ENCODE measurements around the gene PRMT7. TPM values are rescaled to one million over a fixed set of nuclear protein-coding genes. Genes with fewer than 3 reads are reported as not detected.

Gene PRMT7
- total RNA-seq (100 to 1,000 TPM; 110 to 112 TPM), polyA plus RNA-seq (10 to 100 TPM; 35.7 to 49.9 (median 43.2) TPM), total RNA-seq (51.1 to 107 (median 83.1) reads per million in 6 experiments)

DNA sequence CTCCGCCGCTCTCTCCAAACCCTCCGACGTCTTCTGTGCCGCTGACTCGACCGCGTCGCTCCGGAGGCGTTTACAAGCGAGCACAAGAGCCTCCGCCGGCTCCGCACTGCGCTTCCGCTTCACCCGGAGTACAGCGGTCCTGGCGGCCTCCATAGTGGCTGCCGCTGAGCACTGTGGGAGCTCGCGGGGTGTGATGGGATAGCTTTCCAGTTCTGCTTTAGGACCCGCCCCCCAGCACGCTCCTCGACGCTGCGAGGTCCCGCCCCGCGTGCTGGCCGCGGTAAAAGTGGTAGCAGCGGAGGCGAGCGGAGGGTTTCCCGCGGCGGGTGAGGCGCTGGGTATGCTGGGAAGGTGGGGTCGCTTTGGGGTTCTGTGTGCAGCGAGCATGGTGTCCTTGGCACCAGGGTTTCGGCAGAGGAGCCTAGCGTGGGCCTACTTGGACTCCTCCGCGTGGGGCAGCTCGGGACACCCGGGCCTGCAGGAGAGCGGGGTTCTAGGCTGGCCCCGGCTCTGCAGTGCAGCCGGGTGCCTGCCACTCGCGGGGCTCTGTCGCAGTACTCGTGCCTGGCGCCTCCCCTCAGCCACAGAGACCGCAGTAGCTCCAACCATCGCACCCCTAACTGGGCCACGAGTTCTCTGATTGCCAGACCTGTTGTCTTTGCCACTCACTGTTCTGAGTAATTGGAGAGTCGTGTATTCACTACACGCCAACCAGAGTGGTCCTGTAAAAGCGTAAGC is at the start of gene PRMT7, which contains the start of gene SLC7A6OS:
Gene PRMT7 (plus strand): TSS at position 246 of the 738 bp plus-strand sequence. CDS start 4,961 bp downstream, outside the sequence.
Gene SLC7A6OS (minus strand): TSS at position 173 of the 738 bp plus-strand sequence. CDS start 20 bp downstream, at position 153.
- DNase-seq = peak; percentile 86 to 94 (median 89)
- H3K9me3 Mint-ChIP-seq = no peaks in the 10 kb centered on the region
- peaks cover 0 to 51% (median 3%) of the 10 kb centered on the region in 3 donors for H3K36me3 Mint-ChIP-seq
- ATAC-seq = peak; percentile 96
- POLR2A ChIA-PET = interaction anchor here (0.5 to 34.3 kb wide), 15 partner anchors 10 to 378 kb away, joined by 3 to 1294 read pairs (median 4); partner anchors contain the start of genes ESRP2, PLA2G15, SLC7A6 and SMPD3
- peak within 1 kb of the TSS; percentile 85 to 98 (median 96) for H3K27ac Mint-ChIP-seq
- no peaks in the 10 kb centered on the region for H3K27me3 Mint-ChIP-seq
- peak within 1 kb of the TSS; percentile 95 to 99 (median 97) for H3K4me3 Mint-ChIP-seq
- H3K4me1 Mint-ChIP-seq = peaks cover 26 to 65% (median 60%) of the 10 kb centered on the region in 4 donors

DNA sequence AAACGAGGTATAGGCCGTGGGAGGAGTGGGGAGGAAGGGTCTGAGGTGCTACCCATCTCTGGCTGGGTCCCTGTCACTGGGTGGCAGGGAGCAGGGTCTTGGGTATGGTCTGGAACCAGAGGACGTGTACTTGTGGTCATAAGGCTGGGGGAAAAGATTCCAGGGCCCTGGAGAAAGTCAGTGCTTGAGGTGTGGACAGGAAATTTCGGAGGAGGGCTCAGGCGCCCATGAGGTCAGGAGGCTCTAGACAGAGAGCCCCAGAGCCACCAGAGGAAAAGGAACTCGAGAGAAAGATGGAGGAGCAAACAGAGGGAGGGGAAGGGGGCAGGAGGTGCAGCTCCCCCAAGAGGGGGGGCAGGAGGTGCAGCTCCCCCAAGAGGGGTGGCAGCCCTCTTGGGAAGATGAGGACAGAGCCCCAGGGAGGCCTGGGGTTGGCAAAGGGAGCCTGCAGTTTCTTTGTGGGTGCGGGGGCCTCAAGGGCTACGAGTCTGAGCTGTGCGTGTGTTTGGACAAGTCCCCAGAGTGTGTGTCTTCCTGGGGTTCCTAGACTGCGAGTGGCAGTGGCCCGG is 47.2 kb upstream of the PRMT7 start:
- Mint-ChIP-seq H3K27me3 (no peaks in the 10 kb centered on the region), H3K27ac (peak overlapping the region; percentile 89 to 99 (median 98)), H3K9me3 (no peaks in the 10 kb centered on the region), H3K4me3 (peak overlapping the region; percentile 93 to 98 (median 95)), H3K36me3 (peaks cover 0 to 22% (median 0%) of the 10 kb centered on the region in 3 donors), H3K4me1 (peaks cover 30 to 57% (median 50%) of the 10 kb centered on the region in 4 donors)
- ATAC-seq (no peak), DNase-seq (no peak)
- POLR2A ChIA-PET = interaction anchor here (0.9 to 40.3 kb wide), 11 partner anchors 11 to 179 kb away, joined by 3 to 1294 read pairs (median 6); partner anchors contain the start of genes NFATC3, PLA2G15, PRMT7 and SLC7A6OS

- peaks cover 35 to 62% (median 57%) of the 10 kb centered on the region in 4 donors for H3K4me1 Mint-ChIP-seq
- peak within 1 kb of the TSS; percentile 93 to 98 (median 96) for H3K4me3 Mint-ChIP-seq
- POLR2A ChIA-PET = interaction anchor here (0.6 to 40.3 kb wide), 13 partner anchors 10 to 180 kb away, joined by 3 to 1294 read pairs (median 6); partner anchors contain the start of genes NFATC3, PLA2G15, PRMT7 and SLC7A6OS
- no peaks in the 10 kb centered on the region for H3K27me3 Mint-ChIP-seq
- H3K27ac Mint-ChIP-seq = peak within 1 kb of the TSS; percentile 89 to 99 (median 98)
- ATAC-seq (peak; percentile 61 to 75), DNase-seq (peak; percentile 69 to 85 (median 82))
- H3K36me3 Mint-ChIP-seq = peaks cover 0 to 25% (median 3%) of the 10 kb centered on the region in 3 donors
- no peaks in the 10 kb centered on the region for H3K9me3 Mint-ChIP-seq
Observed at GRCh38 chr16:68264128-68265077, 46.4 kb upstream of the PRMT7 start, which contains the start of gene SLC7A6. Gene SLC7A6, plus strand, starts transcription at chr16:68264526. Its CDS starts 10,201 bp downstream, at chr16:68274727.

DNA sequence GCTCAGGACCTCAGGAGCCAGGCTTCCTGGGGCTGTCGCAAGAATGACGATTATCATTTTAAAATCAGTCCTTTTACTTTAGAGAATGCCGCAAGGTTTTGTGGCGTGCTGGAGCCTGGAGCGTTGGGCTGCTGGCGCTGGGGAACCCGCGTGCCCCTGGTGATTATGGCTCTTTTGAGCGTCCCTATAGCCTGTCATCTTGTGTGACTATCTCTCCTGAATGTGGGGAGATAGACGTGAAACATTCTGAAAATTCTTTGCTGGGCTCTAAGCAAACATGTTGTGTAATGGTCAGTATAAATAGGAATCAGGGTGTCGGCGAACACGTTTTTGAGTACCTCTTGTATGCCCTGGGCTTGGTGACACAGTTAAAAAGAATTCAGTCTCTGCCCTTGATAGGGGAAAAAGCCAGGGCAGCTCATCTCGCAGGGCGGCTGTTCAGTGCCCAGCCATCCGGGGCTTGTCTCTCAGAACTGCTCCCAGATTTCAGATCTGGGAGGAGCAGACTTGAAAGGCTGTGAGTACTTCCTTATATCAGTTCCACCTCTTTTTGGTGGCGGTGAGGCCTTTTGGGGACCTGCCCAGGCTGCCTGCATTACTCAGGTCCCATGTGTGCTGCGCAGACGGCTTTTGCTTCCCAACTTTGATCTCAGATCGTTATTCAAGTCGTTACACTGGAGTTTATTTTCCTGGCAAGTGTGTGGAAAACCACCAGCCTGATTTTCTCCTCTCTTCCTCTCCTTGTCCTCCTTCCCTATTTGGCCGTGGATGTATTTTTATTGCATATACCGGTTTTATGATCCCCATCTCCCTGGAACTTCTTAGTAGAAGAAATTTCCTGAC is 45.5 kb upstream of the PRMT7 start:
- peak overlapping the region; percentile 92 to 98 (median 96) for H3K4me3 Mint-ChIP-seq
- H3K27me3 Mint-ChIP-seq = no peaks in the 10 kb centered on the region
- H3K4me1 Mint-ChIP-seq = peaks cover 36 to 71% (median 66%) of the 10 kb centered on the region in 4 donors
- H3K27ac Mint-ChIP-seq = peak overlapping the region; percentile 89 to 99 (median 98)
- peaks cover 0 to 31% (median 3%) of the 10 kb centered on the region in 3 donors for H3K36me3 Mint-ChIP-seq
- ATAC-seq (peak; percentile 12 to 21), DNase-seq (peak in 7 of 10 donors; percentile 35 to 64 (median 47))
- POLR2A ChIA-PET = interaction anchor here (0.6 to 40.3 kb wide), 7 partner anchors 9 to 272 kb away, joined by 3 to 1294 read pairs (median 8); partner anchors contain the start of genes PRMT7 and SLC7A6OS
- H3K9me3 Mint-ChIP-seq = no peaks in the 10 kb centered on the region

GRCh38 chr16:68267612-68268405 is 43.0 kb upstream of the PRMT7 start:
- POLR2A ChIA-PET = interaction anchor here (0.6 to 40.3 kb wide), 3 partner anchors 8 to 920 kb away, joined by 3 to 1294 read pairs (median 10); partner anchors contain the start of genes PRMT7 and SLC7A6OS
- H3K4me3 Mint-ChIP-seq = peak overlapping the region; percentile 38 to 98 (median 73)
- peak overlapping the region; percentile 89 to 99 (median 94) for H3K27ac Mint-ChIP-seq
- no peak for DNase-seq
- no peak for ATAC-seq
- H3K4me1 Mint-ChIP-seq = peaks cover 42 to 86% (median 84%) of the 10 kb centered on the region in 4 donors
- no peaks in the 10 kb centered on the region for H3K9me3 Mint-ChIP-seq
- H3K36me3 Mint-ChIP-seq = peaks cover 0 to 43% (median 9%) of the 10 kb centered on the region in 3 donors
- peaks cover 0 to 1% (median 0%) of the 10 kb centered on the region in 5 donors for H3K27me3 Mint-ChIP-seq

DNA sequence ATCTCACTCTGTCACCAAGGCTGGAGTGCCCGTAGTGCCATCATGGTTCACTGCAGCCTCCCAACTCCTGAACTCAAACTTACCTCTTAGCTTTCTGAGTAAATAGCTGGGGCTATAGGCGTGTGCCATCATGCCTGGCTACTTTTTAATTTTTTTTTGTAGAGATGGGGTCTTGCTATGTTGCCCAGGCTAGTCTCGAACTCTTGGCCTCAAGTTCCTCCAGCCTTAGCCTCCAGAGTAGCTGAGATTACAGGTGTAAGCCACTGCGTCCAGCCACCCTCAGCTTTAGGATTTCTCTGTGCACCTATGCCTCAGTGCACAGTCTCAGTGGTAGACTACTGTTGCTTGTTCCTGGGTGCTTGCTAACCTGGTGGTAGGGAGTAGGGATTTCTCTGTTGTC is 41.0 kb upstream of the PRMT7 start:
- Mint-ChIP-seq H3K27me3 (peaks cover 0 to 1% (median 0%) of the 10 kb centered on the region in 5 donors), H3K27ac (peak overlapping the region; percentile 89 to 100 (median 99)), H3K4me1 (peaks cover 40 to 93% (median 90%) of the 10 kb centered on the region in 4 donors), H3K9me3 (no peaks in the 10 kb centered on the region), H3K4me3 (peak overlapping the region in 9 of 10 donors; percentile 33 to 82 (median 66)), H3K36me3 (peaks cover 0 to 59% (median 18%) of the 10 kb centered on the region in 3 donors)
- POLR2A ChIA-PET = interaction anchor here (1.1 to 40.3 kb wide), 2 partner anchors 10 to 26 kb away, joined by 4 to 1294 read pairs; partner anchors contain the start of genes PRMT7 and SLC7A6OS
- DNase-seq (no peak), ATAC-seq (peak in 1 of 2 donors; percentile 0)

- no peak for DNase-seq
- H3K4me1 Mint-ChIP-seq = peaks cover 38 to 92% (median 91%) of the 10 kb centered on the region in 4 donors
- peaks cover 0 to 1% (median 0%) of the 10 kb centered on the region in 5 donors for H3K27me3 Mint-ChIP-seq
- no peaks in the 10 kb centered on the region for H3K9me3 Mint-ChIP-seq
- H3K27ac Mint-ChIP-seq = peak overlapping the region; percentile 89 to 100 (median 99)
- ATAC-seq = peak in 1 of 2 donors; percentile 47
- POLR2A ChIA-PET = interaction anchor here (0.6 to 40.3 kb wide), 4 partner anchors 10 to 300 kb away, joined by 3 to 1294 read pairs (median 7); partner anchors contain the start of genes PRMT7 and SLC7A6OS
- H3K36me3 Mint-ChIP-seq = peaks cover 0 to 59% (median 18%) of the 10 kb centered on the region in 3 donors
- peak overlapping the region in 9 of 10 donors; percentile 15 to 79 (median 52) for H3K4me3 Mint-ChIP-seq
Observed at GRCh38 chr16:68270353-68270752, 40.5 kb upstream of the PRMT7 start.

- POLR2A ChIA-PET = interaction anchor here (0.6 to 40.3 kb wide), 5 partner anchors 10 to 1245 kb away, joined by 3 to 1294 read pairs (median 4); partner anchors contain the start of genes PRMT7, SLC7A6 and SLC7A6OS
- peak; percentile 60 to 87 (median 74) for DNase-seq
- Mint-ChIP-seq H3K4me3 (peak overlapping the region; percentile 68 to 93 (median 80)), H3K4me1 (peaks cover 38 to 88% (median 84%) of the 10 kb centered on the region in 4 donors), H3K27me3 (peaks cover 0 to 1% (median 0%) of the 10 kb centered on the region in 5 donors), H3K9me3 (no peaks in the 10 kb centered on the region), H3K36me3 (peaks cover 0 to 60% (median 20%) of the 10 kb centered on the region in 3 donors), H3K27ac (peak overlapping the region; percentile 89 to 100 (median 98))
- peak; percentile 39 to 56 for ATAC-seq
Observed at GRCh38 chr16:68272507-68273209, 38.2 kb upstream of the PRMT7 start.

DNA sequence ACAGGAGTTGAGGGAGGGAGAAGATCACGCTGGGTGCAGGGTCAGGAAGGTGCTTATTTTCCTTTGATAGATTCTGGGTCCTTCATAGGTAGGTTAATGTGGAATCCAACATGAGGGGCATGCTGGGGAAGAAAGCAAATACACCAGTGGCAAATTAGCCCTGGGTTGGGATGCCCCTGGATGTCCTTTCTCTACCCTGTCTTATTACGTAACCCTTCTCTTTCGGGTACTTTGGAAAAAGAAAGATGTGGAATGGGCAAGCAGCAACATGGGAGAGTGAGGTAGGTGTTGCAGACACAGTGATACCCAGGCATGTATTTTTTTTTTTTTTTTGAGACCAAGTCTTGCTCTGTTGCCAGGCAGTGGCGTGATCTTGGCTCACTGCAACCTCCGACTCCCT is 37.4 kb upstream of the PRMT7 start:
- H3K4me3 Mint-ChIP-seq = peak overlapping the region; percentile 68 to 93 (median 80)
- peaks cover 0 to 1% (median 0%) of the 10 kb centered on the region in 5 donors for H3K27me3 Mint-ChIP-seq
- H3K36me3 Mint-ChIP-seq = peaks cover 0 to 52% (median 20%) of the 10 kb centered on the region in 3 donors
- no peaks in the 10 kb centered on the region for H3K9me3 Mint-ChIP-seq
- no peak for ATAC-seq
- POLR2A ChIA-PET = interaction anchor here (0.6 to 40.3 kb wide), 6 partner anchors 11 to 1246 kb away, joined by 3 to 1294 read pairs (median 4); partner anchors contain the start of genes PRMT7, SLC7A6 and SLC7A6OS
- no peak for DNase-seq
- peaks cover 32 to 82% (median 78%) of the 10 kb centered on the region in 4 donors for H3K4me1 Mint-ChIP-seq
- peak overlapping the region; percentile 89 to 100 (median 98) for H3K27ac Mint-ChIP-seq

All from naive thymus-derived CD8-positive, alpha-beta T cell (primary cell).